ENCODE measurements around the gene SIX5. TPM values are rescaled to one million over a fixed set of nuclear protein-coding genes. Genes with fewer than 3 reads are reported as not detected.

The SIX5 gene
- total RNA-seq, 1 donor from 2014 or later = 21.9 TPM

DNA sequence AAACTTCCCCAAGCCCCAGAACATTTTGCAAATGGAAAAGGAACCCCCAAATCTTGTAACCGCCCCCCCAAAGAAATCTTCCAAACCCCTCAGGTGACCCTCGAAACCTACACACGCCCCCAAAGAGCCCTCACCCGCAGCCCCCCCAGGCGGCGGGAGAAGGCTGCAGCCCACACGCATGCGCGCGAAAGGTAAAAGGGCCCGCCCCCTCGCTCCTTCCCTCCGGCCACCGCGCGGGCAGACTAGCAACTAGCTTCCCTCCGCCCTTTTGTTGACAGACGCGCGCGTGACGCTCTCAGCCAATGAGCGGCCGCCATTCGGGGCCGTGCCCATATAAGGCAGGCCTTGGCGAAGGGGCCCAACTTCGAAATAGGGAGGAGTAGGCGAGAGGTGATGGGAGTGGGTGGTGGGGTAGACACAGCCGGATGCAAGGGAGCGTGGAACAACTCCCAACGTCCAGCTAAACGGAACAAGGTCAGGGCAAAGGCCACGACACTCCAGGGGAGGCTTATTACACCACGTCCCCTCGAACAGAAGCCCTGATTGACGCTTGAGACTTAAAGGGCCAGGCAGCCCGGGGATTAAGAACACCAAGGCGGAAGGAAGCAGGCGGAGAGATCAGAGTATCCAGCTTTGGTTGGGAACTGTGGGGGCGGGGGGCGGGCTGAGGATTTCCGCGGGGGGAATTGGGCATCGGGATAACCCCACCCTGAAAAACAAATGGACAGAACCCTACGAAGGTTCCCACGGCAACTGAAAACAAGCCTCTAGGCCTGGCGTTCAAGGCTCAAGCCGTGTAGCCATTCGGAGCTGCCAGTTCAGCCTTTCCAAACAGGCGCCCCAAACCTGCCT is 51.7 kb downstream of the SIX5 start:
- Mint-ChIP-seq H3K27me3 (ENCODE audit: unreplicated experiment) (peaks cover 8% of the 10 kb centered on the region), H3K4me3 (ENCODE audit: unreplicated experiment) (peak overlapping the region; percentile 99), H3K9me3 (ENCODE audit: unreplicated experiment) (no peaks in the 10 kb centered on the region), H3K4me1 (ENCODE audit: unreplicated experiment) (peaks cover 27% of the 10 kb centered on the region), H3K36me3 (ENCODE audit: low read depth, unreplicated experiment) (peaks cover 6% of the 10 kb centered on the region), H3K27ac (ENCODE audit: unreplicated experiment) (peak overlapping the region; percentile 80)
- TF ChIP-seq, protein P1, sequence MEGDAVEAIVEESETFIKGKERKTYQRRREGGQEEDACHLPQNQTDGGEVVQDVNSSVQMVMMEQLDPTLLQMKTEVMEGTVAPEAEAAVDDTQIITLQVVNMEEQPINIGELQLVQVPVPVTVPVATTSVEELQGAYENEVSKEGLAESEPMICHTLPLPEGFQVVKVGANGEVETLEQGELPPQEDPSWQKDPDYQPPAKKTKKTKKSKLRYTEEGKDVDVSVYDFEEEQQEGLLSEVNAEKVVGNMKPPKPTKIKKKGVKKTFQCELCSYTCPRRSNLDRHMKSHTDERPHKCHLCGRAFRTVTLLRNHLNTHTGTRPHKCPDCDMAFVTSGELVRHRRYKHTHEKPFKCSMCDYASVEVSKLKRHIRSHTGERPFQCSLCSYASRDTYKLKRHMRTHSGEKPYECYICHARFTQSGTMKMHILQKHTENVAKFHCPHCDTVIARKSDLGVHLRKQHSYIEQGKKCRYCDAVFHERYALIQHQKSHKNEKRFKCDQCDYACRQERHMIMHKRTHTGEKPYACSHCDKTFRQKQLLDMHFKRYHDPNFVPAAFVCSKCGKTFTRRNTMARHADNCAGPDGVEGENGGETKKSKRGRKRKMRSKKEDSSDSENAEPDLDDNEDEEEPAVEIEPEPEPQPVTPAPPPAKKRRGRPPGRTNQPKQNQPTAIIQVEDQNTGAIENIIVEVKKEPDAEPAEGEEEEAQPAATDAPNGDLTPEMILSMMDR (IDR thresholded peaks at IDR 0.05; ENCODE audit: unreplicated experiment) = no peak
- DNase-seq (ENCODE audit: low spot score) = peak; percentile 97

DNA sequence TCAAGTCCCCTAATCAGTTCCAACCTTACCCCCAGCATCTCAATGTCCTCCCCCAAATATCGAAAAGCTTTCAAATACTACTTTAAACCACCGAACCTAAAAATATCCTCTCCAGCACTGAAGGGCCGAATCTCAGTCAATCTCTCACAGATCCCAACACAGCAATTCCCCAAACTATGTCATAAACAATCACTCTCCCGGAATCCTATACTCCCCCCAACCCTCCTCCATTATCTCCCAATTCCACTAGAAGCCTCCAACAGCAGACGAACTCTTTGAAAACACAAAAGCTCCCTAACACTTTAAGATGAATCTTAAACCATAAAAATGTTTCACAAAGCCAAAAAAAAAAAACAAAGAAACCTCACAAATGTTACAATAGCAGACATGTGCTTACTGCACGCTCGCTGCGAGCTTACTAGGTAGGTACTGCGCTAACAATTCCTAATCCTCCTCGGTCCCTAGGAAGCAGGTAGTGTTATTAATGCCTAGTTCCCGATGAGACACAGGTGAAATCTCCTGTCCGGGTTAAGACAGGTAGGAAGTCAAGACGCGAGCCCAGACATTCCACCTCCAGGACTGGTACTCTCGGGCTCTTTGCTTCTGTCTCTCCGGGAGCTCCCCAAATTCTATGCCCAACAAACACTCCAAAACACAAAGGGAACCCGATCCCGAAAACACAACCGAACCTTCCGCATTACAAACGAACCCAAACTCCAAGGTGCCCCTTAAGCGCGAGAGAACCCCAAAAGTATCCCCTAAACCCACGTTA is 52.5 kb downstream of the SIX5 start:
- H3K4me1 Mint-ChIP-seq (ENCODE audit: unreplicated experiment) = peaks cover 27% of the 10 kb centered on the region
- TF ChIP-seq, protein P1 (IDR thresholded peaks at IDR 0.05; ENCODE audit: unreplicated experiment) = no peak
- peaks cover 12% of the 10 kb centered on the region for H3K27me3 Mint-ChIP-seq (ENCODE audit: unreplicated experiment)
- DNase-seq (ENCODE audit: low spot score) = no peak
- peaks cover 10% of the 10 kb centered on the region for H3K36me3 Mint-ChIP-seq (ENCODE audit: low read depth, unreplicated experiment)
- H3K9me3 Mint-ChIP-seq (ENCODE audit: unreplicated experiment) = no peaks in the 10 kb centered on the region
- H3K4me3 Mint-ChIP-seq (ENCODE audit: unreplicated experiment) = peak overlapping the region; percentile 99
- peak overlapping the region; percentile 80 for H3K27ac Mint-ChIP-seq (ENCODE audit: unreplicated experiment)

DNA sequence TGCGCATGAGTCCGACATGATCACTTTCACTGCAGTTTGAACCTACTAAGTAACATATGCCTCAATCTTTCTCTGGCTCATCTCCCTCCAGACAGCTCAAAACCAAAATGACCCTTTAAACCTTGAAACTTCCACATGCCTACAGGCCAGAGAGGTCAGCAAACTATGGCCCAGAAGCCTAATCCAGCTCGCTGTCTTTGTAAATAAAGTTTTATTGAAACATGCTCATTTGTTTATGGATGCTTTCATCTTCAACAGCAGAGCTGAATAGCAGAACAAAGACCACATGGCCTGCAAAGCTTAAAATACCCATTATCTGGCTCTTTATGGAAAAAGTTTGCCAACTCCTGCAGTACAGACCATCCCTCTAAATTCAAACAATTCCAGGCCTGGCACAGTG is 53.9 kb downstream of the SIX5 start:
- Mint-ChIP-seq H3K4me3 (ENCODE audit: unreplicated experiment) (no peak overlapping the region), H3K27me3 (ENCODE audit: unreplicated experiment) (peaks cover 14% of the 10 kb centered on the region), H3K27ac (ENCODE audit: unreplicated experiment) (peak overlapping the region; percentile 1), H3K4me1 (ENCODE audit: unreplicated experiment) (peaks cover 31% of the 10 kb centered on the region), H3K9me3 (ENCODE audit: unreplicated experiment) (no peaks in the 10 kb centered on the region), H3K36me3 (ENCODE audit: low read depth, unreplicated experiment) (peaks cover 19% of the 10 kb centered on the region)
- TF ChIP-seq, protein P1 (IDR thresholded peaks at IDR 0.05; ENCODE audit: unreplicated experiment) = no peak
- DNase-seq (ENCODE audit: low spot score) = no peak

Other genes with a start within 250 kb of the SIX5 start
- gene OPA3, start 184.4 kb downstream of the SIX5 start, total RNA-seq (ENCODE audit: unreplicated experiment) = 13.4 TPM
- gene GPR4, start 167.0 kb downstream of the SIX5 start, total RNA-seq (ENCODE audit: unreplicated experiment) = 13.5 TPM
- 20.3 TPM for gene EML2, start 129.9 kb downstream of the SIX5 start, total RNA-seq (ENCODE audit: unreplicated experiment)
- 1.6 TPM for gene GIPR, start 101.0 kb downstream of the SIX5 start, total RNA-seq (ENCODE audit: unreplicated experiment)
- gene SNRPD2, start 77.3 kb downstream of the SIX5 start, total RNA-seq (ENCODE audit: unreplicated experiment) = 479 TPM
- 10.6 TPM for gene QPCTL, start 76.6 kb downstream of the SIX5 start, total RNA-seq (ENCODE audit: unreplicated experiment)
- 29.9 TPM for gene FBXO46, start 38.4 kb downstream of the SIX5 start, total RNA-seq (ENCODE audit: unreplicated experiment)
- gene MEIOSIN, start 35.8 kb downstream of the SIX5 start, total RNA-seq (ENCODE audit: unreplicated experiment) = not detected
- gene DMPK, start 13.2 kb upstream of the SIX5 start, total RNA-seq (ENCODE audit: unreplicated experiment) = 80.3 TPM
- gene DMWD, start 23.6 kb upstream of the SIX5 start, total RNA-seq (ENCODE audit: unreplicated experiment) = 95.3 TPM
- 0.28 TPM for gene RSPH6A, start 46.1 kb upstream of the SIX5 start, total RNA-seq (ENCODE audit: unreplicated experiment)
- 70.7 TPM for gene SYMPK, start 93.9 kb upstream of the SIX5 start, total RNA-seq (ENCODE audit: unreplicated experiment)
- gene FOXA3, start 95.1 kb upstream of the SIX5 start, total RNA-seq (ENCODE audit: unreplicated experiment) = 1.1 TPM
- 17.6 TPM for gene IRF2BP1, start 116.9 kb upstream of the SIX5 start, total RNA-seq (ENCODE audit: unreplicated experiment)
- gene MYPOP, start 133.4 kb upstream of the SIX5 start, total RNA-seq (ENCODE audit: unreplicated experiment) = 9.0 TPM
- gene NANOS2, start 145.5 kb upstream of the SIX5 start, total RNA-seq (ENCODE audit: unreplicated experiment) = not detected
- gene NOVA2, start 204.6 kb upstream of the SIX5 start, total RNA-seq (ENCODE audit: unreplicated experiment) = 86.0 TPM
- 9.5 TPM for gene CCDC61, start 226.2 kb upstream of the SIX5 start, total RNA-seq (ENCODE audit: unreplicated experiment)